ENCODE measurements around the gene DNM1. TPM values are rescaled to one million over a fixed set of nuclear protein-coding genes. Genes with fewer than 3 reads are reported as not detected.

Gene DNM1
- 2.9 and 7.9 TPM in 2 replicates for total RNA-seq
- 0.59 TPM in 2 replicates for polyA plus RNA-seq
- 0.21 and 0.28 TPM in 2 replicates for polyA plus RNA-seq (2011; cell fraction: cytosol; rRNA removed)
- 2.7 and 3.9 TPM in 2 replicates for polyA plus RNA-seq (2011; cell fraction: nucleus; rRNA removed)
- 0.75 and 1.3 TPM in 2 replicates for polyA plus RNA-seq (2012)
- 1.3 and 1.8 TPM in 2 replicates for polyA minus RNA-seq
- 1.6 TPM for polyA minus RNA-seq (2011; cell fraction: cytosol; rRNA and poly(A)+ RNA removed)
- 2.1 and 2.2 TPM in 2 replicates for polyA minus RNA-seq (2011; cell fraction: nucleus; rRNA and poly(A)+ RNA removed)
- Bru-seq, nascent RNA, result percentile 28 among the genes with signal in this experiment
- percentile 43 among the genes with signal in this experiment for BruChase-seq, experiment 1, labeled RNA remaining after a 6-hour chase
- percentile 36 among the genes with signal in this experiment for BruChase-seq, experiment 2, labeled RNA remaining after a 2-hour chase
- long read RNA-seq, partial matches to known transcripts, result 3 of 22 reads
- long read RNA-seq, other reads (novel, unspliced or antisense), result 19 of 22 reads

GRCh38 chr9:128203024-128203706 lies at the start of gene DNM1:
Gene DNM1, plus strand, starts transcription at chr9:128203379. Its CDS starts 92 bp downstream, at chr9:128203471.
- Histone ChIP-seq H3K4me3 (replicated peaks in 1 of 3; ENCODE audit: insufficient read depth in 1 of 3, low read depth in 1 of 3, low read length in 3 of 3) (peak within 1 kb of the TSS; percentile 24 to 39 (median 32)), H3K4me2 (ENCODE audit: insufficient read depth, low read length) (peak within 1 kb of the TSS; percentile 69), H3K4me1 (ENCODE audit: control insufficient read depth, extremely low read depth, insufficient read depth, low read length) (peaks cover 10% of the 10 kb centered on the region), H3K9ac (replicated peaks; ENCODE audit: extremely low read depth, insufficient read depth, low read length) (no peak within 1 kb of the TSS), H3K27me3 (ENCODE audit: control insufficient read depth in 2 of 2, insufficient read depth in 2 of 2, low read length in 2 of 2) (peaks cover 9 to 10% of the 10 kb centered on the region in 2 experiments), H2AFZ (ENCODE audit: low read depth, low read length) (peak within 1 kb of the TSS; percentile 94), H3K79me2 (ENCODE audit: control insufficient read depth, insufficient read depth, low read length) (no peaks in the 10 kb centered on the region), H3K27ac (ENCODE audit: insufficient read depth, low read depth, low read length) (no peak within 1 kb of the TSS), H3K9me3 (replicated peaks; ENCODE audit: control insufficient read depth, insufficient read depth, low read length) (no peaks in the 10 kb centered on the region), H4K20me1 (replicated peaks; ENCODE audit: control insufficient read depth, extremely low read depth, insufficient read depth, low read length) (no peaks in the 10 kb centered on the region), H3K9me1 (replicated peaks; ENCODE audit: control insufficient read depth, extremely low read depth, insufficient read depth, low read length) (no peaks in the 10 kb centered on the region), H3K36me3 (ENCODE audit: control insufficient read depth in 2 of 2, extremely low read depth in 1 of 2, insufficient read depth in 2 of 2, low read length in 2 of 2) (no peaks in the 10 kb centered on the region)
- peak; percentile 83 for FAIRE-seq
- TF ChIP-seq EZH2 (IDR thresholded peaks at IDR 0.05; ENCODE audit: borderline replicate concordance, low read depth, low read length, severe bottlenecking) (peak; percentile 11), JUN (IDR thresholded peaks at IDR 0.05; ENCODE audit: borderline replicate concordance, insufficient read depth, insufficient read length, low read depth) (no peak), MAX (IDR thresholded peaks at IDR 0.05; ENCODE audit: insufficient read depth, insufficient read length) (no peak), FOS (IDR thresholded peaks at IDR 0.05; ENCODE audit: borderline replicate concordance, insufficient read depth, low read length) (no peak), MYC (IDR thresholded peaks at IDR 0.05; ENCODE audit: low read depth, low read length) (no peak), GATA2 (IDR thresholded peaks at IDR 0.05; ENCODE audit: insufficient read depth, insufficient read length, low read depth, low read length) (no peak), POLR2AphosphoS5 (IDR thresholded peaks at IDR 0.05; ENCODE audit: insufficient read depth, low read depth, low read length) (peak; percentile 34)
- TF ChIP-seq, protein P1, sequence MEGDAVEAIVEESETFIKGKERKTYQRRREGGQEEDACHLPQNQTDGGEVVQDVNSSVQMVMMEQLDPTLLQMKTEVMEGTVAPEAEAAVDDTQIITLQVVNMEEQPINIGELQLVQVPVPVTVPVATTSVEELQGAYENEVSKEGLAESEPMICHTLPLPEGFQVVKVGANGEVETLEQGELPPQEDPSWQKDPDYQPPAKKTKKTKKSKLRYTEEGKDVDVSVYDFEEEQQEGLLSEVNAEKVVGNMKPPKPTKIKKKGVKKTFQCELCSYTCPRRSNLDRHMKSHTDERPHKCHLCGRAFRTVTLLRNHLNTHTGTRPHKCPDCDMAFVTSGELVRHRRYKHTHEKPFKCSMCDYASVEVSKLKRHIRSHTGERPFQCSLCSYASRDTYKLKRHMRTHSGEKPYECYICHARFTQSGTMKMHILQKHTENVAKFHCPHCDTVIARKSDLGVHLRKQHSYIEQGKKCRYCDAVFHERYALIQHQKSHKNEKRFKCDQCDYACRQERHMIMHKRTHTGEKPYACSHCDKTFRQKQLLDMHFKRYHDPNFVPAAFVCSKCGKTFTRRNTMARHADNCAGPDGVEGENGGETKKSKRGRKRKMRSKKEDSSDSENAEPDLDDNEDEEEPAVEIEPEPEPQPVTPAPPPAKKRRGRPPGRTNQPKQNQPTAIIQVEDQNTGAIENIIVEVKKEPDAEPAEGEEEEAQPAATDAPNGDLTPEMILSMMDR (IDR thresholded peaks at IDR 0.05; ENCODE audit: extremely low read depth in 1 of 2, insufficient read depth in 1 of 2, low read depth in 1 of 2, low read length in 2 of 2), result peak; percentile 74 to 99
- DNase-seq (ENCODE audit: low read depth, low spot score), result peak; percentile 51
- ChIA-PET POLR2A (no interaction called here), CTCF (interaction anchor here (1.0 to 1.3 kb wide), 7 partner anchors 8 to 51 kb away, joined by 3 to 14 read pairs (median 5); no protein-coding TSS in a partner anchor)
- intact Hi-C loops (cut with micrococcal nuclease), result loop anchor here (1.0 to 2.0 kb wide), 2 partner anchors 10 to 48 kb away; no protein-coding TSS in a partner anchor
- no TSS peak for BruUV-seq (replicated peaks)
- dilution Hi-C loops (cut with MboI; ENCODE audit: extremely low pct_ligation_motif_present, low sequenced_read_pairs), result no loop called here
